ENCODE measurements around the gene GRM4.

Gene GRM4

DNA sequence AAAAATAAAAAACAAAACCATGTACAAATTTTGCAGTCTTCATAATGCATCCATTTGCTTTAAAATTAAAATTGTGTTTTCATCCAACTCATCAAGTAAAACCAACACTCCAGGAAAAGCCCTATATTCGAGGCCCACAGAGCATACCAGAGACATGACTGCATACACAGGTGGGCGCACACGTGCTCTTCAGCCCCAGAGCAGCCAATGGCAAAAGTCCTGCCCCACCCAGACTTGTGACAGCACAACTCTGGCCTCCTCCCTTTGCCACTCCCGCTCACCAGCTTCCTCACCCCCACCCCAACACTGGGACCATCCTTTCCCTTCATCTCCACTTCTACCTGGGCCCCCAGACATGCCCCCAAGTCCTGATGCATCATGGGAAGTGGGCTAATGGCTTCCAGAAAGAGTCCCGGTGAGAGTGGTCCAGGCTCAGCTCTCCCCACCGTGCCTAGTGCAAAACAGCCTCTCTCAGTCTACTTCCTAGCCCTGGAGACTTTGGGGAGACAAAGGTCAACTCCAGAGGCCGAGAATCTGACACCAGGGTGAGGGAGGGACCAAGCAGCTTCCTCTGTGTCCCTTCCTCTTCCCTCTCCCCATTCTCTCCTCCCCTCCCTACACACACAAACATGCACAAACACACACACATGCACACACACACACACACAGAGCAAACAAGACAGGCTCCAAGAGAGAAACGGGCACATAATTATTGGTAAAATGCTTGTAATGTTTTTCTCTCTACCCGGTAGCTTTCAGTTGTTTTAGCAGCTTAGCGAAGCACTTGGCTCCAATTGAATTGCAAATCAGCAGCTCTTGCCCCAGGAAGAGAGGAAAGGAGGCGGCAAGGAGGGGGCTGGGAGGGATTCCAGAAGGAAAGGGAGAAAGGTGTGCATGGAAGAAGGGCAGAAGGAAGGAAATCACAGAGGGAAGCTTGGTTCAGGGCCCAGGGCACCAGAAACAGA is 14.3 kb downstream of the GRM4 start:
- TF ChIP-seq, protein P1, sequence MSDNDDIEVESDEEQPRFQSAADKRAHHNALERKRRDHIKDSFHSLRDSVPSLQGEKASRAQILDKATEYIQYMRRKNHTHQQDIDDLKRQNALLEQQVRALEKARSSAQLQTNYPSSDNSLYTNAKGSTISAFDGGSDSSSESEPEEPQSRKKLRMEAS (IDR thresholded peaks at IDR 0.05): no peak
- no peak for TF ChIP-seq USF1 (IDR thresholded peaks at IDR 0.05)
- no peak for TF ChIP-seq TEAD4 (IDR thresholded peaks at IDR 0.05)
- TF ChIP-seq EGR1 (IDR thresholded peaks at IDR 0.05): no peak
- TF ChIP-seq YY1 (IDR thresholded peaks at IDR 0.05; ENCODE audit: low read depth): no peak
- TF ChIP-seq CEBPB (IDR thresholded peaks at IDR 0.05): no peak
- no peak for TF ChIP-seq FOXM1 (IDR thresholded peaks at IDR 0.05; ENCODE audit: borderline replicate concordance, low read depth)
- no peak for TF ChIP-seq EP300 (IDR thresholded peaks at IDR 0.05; ENCODE audit: borderline replicate concordance)

DNA sequence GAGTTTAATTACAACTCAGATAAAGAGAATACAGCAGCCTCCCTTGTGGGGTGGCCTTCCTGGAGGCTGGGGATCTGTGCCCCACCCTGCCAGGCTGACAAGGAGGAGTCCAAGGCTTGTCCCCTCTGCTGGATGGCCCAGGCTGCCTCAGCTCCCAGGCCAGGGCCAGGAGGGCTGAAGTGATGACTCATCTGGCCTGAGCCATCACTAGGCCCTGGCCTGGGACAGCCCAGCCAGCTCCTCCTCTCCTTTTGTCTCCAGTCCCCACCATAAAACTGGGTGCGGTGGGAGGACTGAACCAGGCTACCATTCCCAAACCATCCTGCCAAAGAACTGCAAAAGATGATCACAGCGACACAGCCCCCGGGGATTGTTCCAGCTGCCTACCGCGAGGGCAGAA is 15.0 kb downstream of the GRM4 start:
- TF ChIP-seq NFIC (IDR thresholded peaks at IDR 0.05) (no peak), ZBTB7A (IDR thresholded peaks at IDR 0.05; ENCODE audit: low read depth) (no peak), CEBPB (IDR thresholded peaks at IDR 0.05) (no peak), USF1 (IDR thresholded peaks at IDR 0.05) (no peak)
- TF ChIP-seq, protein P2, sequence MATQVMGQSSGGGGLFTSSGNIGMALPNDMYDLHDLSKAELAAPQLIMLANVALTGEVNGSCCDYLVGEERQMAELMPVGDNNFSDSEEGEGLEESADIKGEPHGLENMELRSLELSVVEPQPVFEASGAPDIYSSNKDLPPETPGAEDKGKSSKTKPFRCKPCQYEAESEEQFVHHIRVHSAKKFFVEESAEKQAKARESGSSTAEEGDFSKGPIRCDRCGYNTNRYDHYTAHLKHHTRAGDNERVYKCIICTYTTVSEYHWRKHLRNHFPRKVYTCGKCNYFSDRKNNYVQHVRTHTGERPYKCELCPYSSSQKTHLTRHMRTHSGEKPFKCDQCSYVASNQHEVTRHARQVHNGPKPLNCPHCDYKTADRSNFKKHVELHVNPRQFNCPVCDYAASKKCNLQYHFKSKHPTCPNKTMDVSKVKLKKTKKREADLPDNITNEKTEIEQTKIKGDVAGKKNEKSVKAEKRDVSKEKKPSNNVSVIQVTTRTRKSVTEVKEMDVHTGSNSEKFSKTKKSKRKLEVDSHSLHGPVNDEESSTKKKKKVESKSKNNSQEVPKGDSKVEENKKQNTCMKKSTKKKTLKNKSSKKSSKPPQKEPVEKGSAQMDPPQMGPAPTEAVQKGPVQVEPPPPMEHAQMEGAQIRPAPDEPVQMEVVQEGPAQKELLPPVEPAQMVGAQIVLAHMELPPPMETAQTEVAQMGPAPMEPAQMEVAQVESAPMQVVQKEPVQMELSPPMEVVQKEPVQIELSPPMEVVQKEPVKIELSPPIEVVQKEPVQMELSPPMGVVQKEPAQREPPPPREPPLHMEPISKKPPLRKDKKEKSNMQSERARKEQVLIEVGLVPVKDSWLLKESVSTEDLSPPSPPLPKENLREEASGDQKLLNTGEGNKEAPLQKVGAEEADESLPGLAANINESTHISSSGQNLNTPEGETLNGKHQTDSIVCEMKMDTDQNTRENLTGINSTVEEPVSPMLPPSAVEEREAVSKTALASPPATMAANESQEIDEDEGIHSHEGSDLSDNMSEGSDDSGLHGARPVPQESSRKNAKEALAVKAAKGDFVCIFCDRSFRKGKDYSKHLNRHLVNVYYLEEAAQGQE (IDR thresholded peaks at IDR 0.05; ENCODE audit: low read depth): no peak

DNA sequence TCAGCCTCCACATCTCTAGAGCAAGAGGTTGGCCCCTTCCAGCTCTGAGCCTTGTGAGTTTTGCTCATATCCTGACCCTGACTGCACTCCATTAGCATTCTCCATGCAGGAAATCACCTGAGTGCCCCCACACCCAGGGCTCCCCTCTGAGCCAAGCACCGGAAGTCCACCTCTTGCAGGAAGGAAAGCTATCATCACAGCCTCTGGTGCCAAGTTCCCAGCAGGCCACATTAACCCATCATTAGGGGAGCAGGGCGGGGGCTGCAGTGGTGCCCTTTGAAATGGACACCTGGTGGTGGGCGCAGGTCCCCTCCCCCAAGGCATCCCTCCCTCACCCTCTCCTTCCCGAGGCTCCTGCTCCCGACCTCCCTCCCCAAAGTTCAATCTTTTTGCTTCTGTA is 16.1 kb downstream of the GRM4 start:
- TF ChIP-seq RAD21 (IDR thresholded peaks at IDR 0.05; ENCODE audit: low read depth): no peak
- TF ChIP-seq TAF1 (IDR thresholded peaks at IDR 0.05; ENCODE audit: low read depth): no peak
- TF ChIP-seq EGR1 (IDR thresholded peaks at IDR 0.05): no peak
- TF ChIP-seq USF1 (IDR thresholded peaks at IDR 0.05): no peak
- no peak for TF ChIP-seq ZBTB7A (IDR thresholded peaks at IDR 0.05; ENCODE audit: low read depth)
- no peak for TF ChIP-seq NFIC (IDR thresholded peaks at IDR 0.05)
- TF ChIP-seq TEAD4 (IDR thresholded peaks at IDR 0.05): no peak
- no peak for TF ChIP-seq FOXM1 (IDR thresholded peaks at IDR 0.05; ENCODE audit: borderline replicate concordance, low read depth)
- TF ChIP-seq, protein P2 (IDR thresholded peaks at IDR 0.05; ENCODE audit: low read depth): no peak
- TF ChIP-seq EP300 (IDR thresholded peaks at IDR 0.05; ENCODE audit: borderline replicate concordance): no peak
- no peak for TF ChIP-seq CEBPB (IDR thresholded peaks at IDR 0.05)
- no peak for TF ChIP-seq TCF12 (IDR thresholded peaks at IDR 0.05; ENCODE audit: low read depth)
- TF ChIP-seq CREB1 (IDR thresholded peaks at IDR 0.05; ENCODE audit: low read depth): no peak
- TF ChIP-seq YY1 (IDR thresholded peaks at IDR 0.05; ENCODE audit: low read depth): no peak
- TF ChIP-seq, protein P1 (IDR thresholded peaks at IDR 0.05): no peak

DNA sequence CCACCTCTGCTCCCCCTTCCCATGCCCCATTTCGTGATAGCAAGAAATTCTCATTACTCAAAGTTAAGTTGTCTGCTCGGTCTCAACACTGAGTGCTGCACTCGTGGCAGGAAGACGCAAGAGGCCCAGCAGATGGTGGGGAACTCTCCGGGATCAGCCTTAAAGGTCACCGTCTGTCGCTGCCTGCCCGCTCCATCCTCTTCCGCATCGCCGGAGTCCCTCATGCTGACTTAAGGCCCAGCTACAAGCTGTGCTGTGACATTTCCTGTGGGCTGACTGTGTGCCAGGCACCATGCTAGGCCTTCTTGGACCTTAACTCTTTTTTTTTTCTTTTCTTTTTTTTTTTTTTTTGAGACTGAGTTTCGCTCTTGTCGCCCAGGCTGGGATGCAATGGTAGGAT is 17.8 kb downstream of the GRM4 start:
- TF ChIP-seq CREB1 (IDR thresholded peaks at IDR 0.05; ENCODE audit: low read depth) (no peak), TAF1 (IDR thresholded peaks at IDR 0.05; ENCODE audit: low read depth) (no peak), CEBPB (IDR thresholded peaks at IDR 0.05) (no peak), TEAD4 (IDR thresholded peaks at IDR 0.05) (no peak), FOXM1 (IDR thresholded peaks at IDR 0.05; ENCODE audit: borderline replicate concordance, low read depth) (no peak), ZBTB7A (IDR thresholded peaks at IDR 0.05; ENCODE audit: low read depth) (no peak), EGR1 (IDR thresholded peaks at IDR 0.05) (no peak), USF1 (IDR thresholded peaks at IDR 0.05) (no peak), YY1 (IDR thresholded peaks at IDR 0.05; ENCODE audit: low read depth) (no peak), EP300 (IDR thresholded peaks at IDR 0.05; ENCODE audit: borderline replicate concordance) (no peak), TCF12 (IDR thresholded peaks at IDR 0.05; ENCODE audit: low read depth) (no peak), NFIC (IDR thresholded peaks at IDR 0.05) (no peak), RAD21 (IDR thresholded peaks at IDR 0.05; ENCODE audit: low read depth) (no peak)
- TF ChIP-seq, protein P2 (IDR thresholded peaks at IDR 0.05; ENCODE audit: low read depth): no peak
- TF ChIP-seq, protein P1 (IDR thresholded peaks at IDR 0.05): no peak
